Head of caudate nucleus (tissue), 42 donors: Measurements from ENCODE around the gene ZCCHC7.
A peak's percentile ranks its signal among the peaks of the same experiment; 100 is the strongest.
"Not testable (repeated sequence)": the region's sequence is repeated elsewhere in the genome, so short reads cannot be mapped to it uniquely, and the experiment has no call there.

Experiments used
- DNase-seq, 42 donors: peaks; one replicate each; pipeline versions ENCODE4 v3.0.0 to v3.0.0-alpha.2; 2020 to 2021; ENCODE audit warnings: mixed read lengths in 7 of 42
- intact Hi-C: fragments of 100-400 bp; cut with DNase I; formaldehyde crosslinking; loops from one replicate; pipeline ENCODE4 v1.15.0; 2022

ZCCHC7 gene

GRCh38 chr9:37198831-37199230, 78.5 kb downstream of the ZCCHC7 start:
- intact Hi-C loops = no loop called here
- no peak for DNase-seq

GRCh38 chr9:37200433-37201005, 80.1 kb downstream of the ZCCHC7 start:
- no peak for DNase-seq
- intact Hi-C loops = no loop called here

GRCh38 chr9:37201581-37201980, 81.2 kb downstream of the ZCCHC7 start:
- intact Hi-C loops = no loop called here
- DNase-seq = no peak

- intact Hi-C loops = no loop called here
- no peak for DNase-seq
Observed at GRCh38 chr9:37202091-37202490, 81.7 kb downstream of the ZCCHC7 start.

GRCh38 chr9:37203456-37203855, 83.1 kb downstream of the ZCCHC7 start:
- intact Hi-C loops, DNase-seq: not testable (repeated sequence)

- intact Hi-C loops = no loop called here
- no peak for DNase-seq
Observed at GRCh38 chr9:37206121-37206620, 85.8 kb downstream of the ZCCHC7 start.

GRCh38 chr9:37209431-37210386, 89.3 kb downstream of the ZCCHC7 start:
- intact Hi-C loops = no loop called here
- DNase-seq = peak in 1 of 42 donors; percentile 5

GRCh38 chr9:37210737-37211523, 90.6 kb downstream of the ZCCHC7 start:
- intact Hi-C loops = no loop called here

GRCh38 chr9:37212435-37212834, 92.1 kb downstream of the ZCCHC7 start:
- intact Hi-C loops = no loop called here
- DNase-seq = no peak

More at GRCh38 chr9:37210737-37211523, 90.6 kb downstream of the ZCCHC7 start:
- DNase-seq = no peak

- intact Hi-C loops = no loop called here
Observed at GRCh38 chr9:37215381-37215780, 95.0 kb downstream of the ZCCHC7 start.

GRCh38 chr9:37215830-37216229, 95.5 kb downstream of the ZCCHC7 start:
- no peak for DNase-seq
- intact Hi-C loops = no loop called here

More at GRCh38 chr9:37215381-37215780, 95.0 kb downstream of the ZCCHC7 start:
- no peak for DNase-seq

GRCh38 chr9:37217161-37217560, 96.8 kb downstream of the ZCCHC7 start:
- intact Hi-C loops = no loop called here

GRCh38 chr9:37218800-37219425, 98.5 kb downstream of the ZCCHC7 start:
- peak in 4 of 42 donors; percentile 5 to 51 (median 12) for DNase-seq
- intact Hi-C loops = no loop called here

More at GRCh38 chr9:37217161-37217560, 96.8 kb downstream of the ZCCHC7 start:
- no peak for DNase-seq

- intact Hi-C loops = no loop called here
- DNase-seq = no peak
Observed at GRCh38 chr9:37220971-37221370, 100.6 kb downstream of the ZCCHC7 start.

GRCh38 chr9:37221489-37222106, 101.2 kb downstream of the ZCCHC7 start:
- intact Hi-C loops = no loop called here
- no peak for DNase-seq

- intact Hi-C loops = no loop called here
Observed at GRCh38 chr9:37229455-37229854, 109.1 kb downstream of the ZCCHC7 start.

GRCh38 chr9:37229882-37230482, 109.6 kb downstream of the ZCCHC7 start:
- no peak for DNase-seq
- intact Hi-C loops = no loop called here

More at GRCh38 chr9:37229455-37229854, 109.1 kb downstream of the ZCCHC7 start:
- no peak for DNase-seq

GRCh38 chr9:37236822-37237221, 116.4 kb downstream of the ZCCHC7 start:
- DNase-seq = no peak
- intact Hi-C loops = no loop called here
